ENCODE data around the gene TOX3.

The TOX3 gene

GRCh38 chr16:52424591-52424990, 122.4 kb downstream of the TOX3 start:
- Histone ChIP-seq H2AFZ (ENCODE audit: insufficient read depth, low read length, poor library complexity) (no peak overlapping the region), H3K18ac (ENCODE audit: low read length) (no peak overlapping the region), H2BK5ac (ENCODE audit: low read depth, low read length, poor library complexity) (no peak overlapping the region), H3K9ac (ENCODE audit: low read length) (no peak overlapping the region), H3K79me2 (ENCODE audit: control insufficient read depth, insufficient read depth, low read length, poor library complexity) (no peaks in the 10 kb centered on the region), H3K23ac (ENCODE audit: low read length) (no peak overlapping the region), H3K4me3 (ENCODE audit: low read depth, low read length) (no peak overlapping the region), H4K91ac (ENCODE audit: low read depth, low read length) (no peak overlapping the region), H3K4ac (ENCODE audit: low read depth, low read length) (no peak overlapping the region), H4K8ac (ENCODE audit: low read depth, low read length) (no peak overlapping the region), H3K14ac (ENCODE audit: low read length) (no peak overlapping the region), H3K27ac (ENCODE audit: low read depth, low read length) (no peak overlapping the region), H3K36me3 (ENCODE audit: control insufficient read depth in 1 of 2, insufficient read depth in 2 of 2, low read length in 2 of 2) (no peaks in the 10 kb centered on the region), H2BK12ac (ENCODE audit: low read length) (no peak overlapping the region), H4K12ac (ENCODE audit: low read depth, low read length) (no peak overlapping the region), H2BK120ac (ENCODE audit: insufficient read depth, low read length, poor library complexity) (no peak overlapping the region), H3K79me1 (ENCODE audit: low read length) (no peaks in the 10 kb centered on the region), H3K4me2 (ENCODE audit: low read length) (no peak overlapping the region), H3K9me3 (ENCODE audit: insufficient read depth, low read depth, low read length) (no peaks in the 10 kb centered on the region), H3K27me3 (ENCODE audit: insufficient read depth, low read length) (no peaks in the 10 kb centered on the region), H3K4me1 (ENCODE audit: control insufficient read depth in 1 of 2, insufficient read depth in 2 of 2, low read length in 2 of 2) (no peaks in the 10 kb centered on the region), H2AK5ac (ENCODE audit: low read length) (no peak overlapping the region)
- DNase-seq, result no peak
- no CpG with 5 or more reads among the region's 2 CpGs for WGBS (ENCODE audit: extremely low coverage, insufficient coverage, insufficient read length)

GRCh38 chr16:52422307-52422706, 124.6 kb downstream of the TOX3 start:
- H4K8ac ChIP-seq (ENCODE audit: low read depth, low read length), result no peak overlapping the region
- DNase-seq, result no peak
- no peak overlapping the region for H3K4ac ChIP-seq (ENCODE audit: low read depth, low read length)
- H3K18ac ChIP-seq (ENCODE audit: low read length), result no peak overlapping the region
- H2AK5ac ChIP-seq (ENCODE audit: low read length), result no peak overlapping the region
- no peaks in the 10 kb centered on the region for H3K27me3 ChIP-seq (ENCODE audit: insufficient read depth, low read length)
- no peak overlapping the region for H2AFZ ChIP-seq (ENCODE audit: insufficient read depth, low read length, poor library complexity)
- no peaks in the 10 kb centered on the region for H3K79me2 ChIP-seq (ENCODE audit: control insufficient read depth, insufficient read depth, low read length, poor library complexity)
- H3K23ac ChIP-seq (ENCODE audit: low read length), result no peak overlapping the region
- no peaks in the 10 kb centered on the region for H3K36me3 ChIP-seq (ENCODE audit: control insufficient read depth in 1 of 2, insufficient read depth in 2 of 2, low read length in 2 of 2)
- H2BK12ac ChIP-seq (ENCODE audit: low read length), result no peak overlapping the region
- no peak overlapping the region for H3K14ac ChIP-seq (ENCODE audit: low read length)
- no peak overlapping the region for H3K27ac ChIP-seq (ENCODE audit: low read depth, low read length)
- no peaks in the 10 kb centered on the region for H3K9me3 ChIP-seq (ENCODE audit: insufficient read depth, low read depth, low read length)
- no peaks in the 10 kb centered on the region for H3K79me1 ChIP-seq (ENCODE audit: low read length)
- H3K4me1 ChIP-seq (ENCODE audit: control insufficient read depth in 1 of 2, insufficient read depth in 2 of 2, low read length in 2 of 2), result no peaks in the 10 kb centered on the region
- no peak overlapping the region for H3K4me2 ChIP-seq (ENCODE audit: low read length)
- H2BK120ac ChIP-seq (ENCODE audit: insufficient read depth, low read length, poor library complexity), result no peak overlapping the region
- WGBS (ENCODE audit: extremely low coverage, insufficient coverage, insufficient read length), result no CpG with 5 or more reads among the region's 1 CpG
- H4K12ac ChIP-seq (ENCODE audit: low read depth, low read length), result no peak overlapping the region
- no peak overlapping the region for H3K4me3 ChIP-seq (ENCODE audit: low read depth, low read length)
- H3K9ac ChIP-seq (ENCODE audit: low read length), result no peak overlapping the region
- H4K91ac ChIP-seq (ENCODE audit: low read depth, low read length), result no peak overlapping the region
- no peak overlapping the region for H2BK5ac ChIP-seq (ENCODE audit: low read depth, low read length, poor library complexity)

- no peaks in the 10 kb centered on the region for H3K36me3 ChIP-seq (ENCODE audit: control insufficient read depth in 1 of 2, insufficient read depth in 2 of 2, low read length in 2 of 2)
- no peak overlapping the region for H2BK12ac ChIP-seq (ENCODE audit: low read length)
- WGBS (ENCODE audit: extremely low coverage, insufficient coverage, insufficient read length), result no CpG with 5 or more reads among the region's 3 CpGs
- no peak overlapping the region for H3K9ac ChIP-seq (ENCODE audit: low read length)
- no peaks in the 10 kb centered on the region for H3K27me3 ChIP-seq (ENCODE audit: insufficient read depth, low read length)
- no peak overlapping the region for H4K8ac ChIP-seq (ENCODE audit: low read depth, low read length)
- H3K79me2 ChIP-seq (ENCODE audit: control insufficient read depth, insufficient read depth, low read length, poor library complexity), result no peaks in the 10 kb centered on the region
- H3K18ac ChIP-seq (ENCODE audit: low read length), result no peak overlapping the region
- no peak overlapping the region for H3K4me2 ChIP-seq (ENCODE audit: low read length)
- H3K4me3 ChIP-seq (ENCODE audit: low read depth, low read length), result no peak overlapping the region
- H2AFZ ChIP-seq (ENCODE audit: insufficient read depth, low read length, poor library complexity), result no peak overlapping the region
- no peaks in the 10 kb centered on the region for H3K9me3 ChIP-seq (ENCODE audit: insufficient read depth, low read depth, low read length)
- H3K4me1 ChIP-seq (ENCODE audit: control insufficient read depth in 1 of 2, insufficient read depth in 2 of 2, low read length in 2 of 2), result no peaks in the 10 kb centered on the region
- no peak for DNase-seq
- H2BK120ac ChIP-seq (ENCODE audit: insufficient read depth, low read length, poor library complexity), result no peak overlapping the region
- H3K14ac ChIP-seq (ENCODE audit: low read length), result no peak overlapping the region
- no peak overlapping the region for H4K91ac ChIP-seq (ENCODE audit: low read depth, low read length)
- no peak overlapping the region for H2AK5ac ChIP-seq (ENCODE audit: low read length)
- no peak overlapping the region for H4K12ac ChIP-seq (ENCODE audit: low read depth, low read length)
- H3K79me1 ChIP-seq (ENCODE audit: low read length), result no peaks in the 10 kb centered on the region
- no peak overlapping the region for H3K4ac ChIP-seq (ENCODE audit: low read depth, low read length)
- no peak overlapping the region for H3K23ac ChIP-seq (ENCODE audit: low read length)
- H2BK5ac ChIP-seq (ENCODE audit: low read depth, low read length, poor library complexity), result no peak overlapping the region
- no peak overlapping the region for H3K27ac ChIP-seq (ENCODE audit: low read depth, low read length)
Measured at GRCh38 chr16:52418201-52418600, 128.7 kb downstream of the TOX3 start.

GRCh38 chr16:52416888-52417287, 130.1 kb downstream of the TOX3 start:
- Histone ChIP-seq H3K4me3 (ENCODE audit: low read depth, low read length) (no peak overlapping the region), H3K36me3 (ENCODE audit: control insufficient read depth in 1 of 2, insufficient read depth in 2 of 2, low read length in 2 of 2) (no peaks in the 10 kb centered on the region), H4K12ac (ENCODE audit: low read depth, low read length) (no peak overlapping the region), H2BK120ac (ENCODE audit: insufficient read depth, low read length, poor library complexity) (no peak overlapping the region), H3K23ac (ENCODE audit: low read length) (no peak overlapping the region), H3K18ac (ENCODE audit: low read length) (no peak overlapping the region), H3K4ac (ENCODE audit: low read depth, low read length) (no peak overlapping the region), H3K27ac (ENCODE audit: low read depth, low read length) (no peak overlapping the region), H3K14ac (ENCODE audit: low read length) (no peak overlapping the region), H3K79me2 (ENCODE audit: control insufficient read depth, insufficient read depth, low read length, poor library complexity) (no peaks in the 10 kb centered on the region), H2BK12ac (ENCODE audit: low read length) (no peak overlapping the region), H2AFZ (ENCODE audit: insufficient read depth, low read length, poor library complexity) (no peak overlapping the region), H3K4me2 (ENCODE audit: low read length) (no peak overlapping the region), H4K8ac (ENCODE audit: low read depth, low read length) (no peak overlapping the region), H3K79me1 (ENCODE audit: low read length) (no peaks in the 10 kb centered on the region), H3K9me3 (ENCODE audit: insufficient read depth, low read depth, low read length) (no peaks in the 10 kb centered on the region), H3K4me1 (ENCODE audit: control insufficient read depth in 1 of 2, insufficient read depth in 2 of 2, low read length in 2 of 2) (no peaks in the 10 kb centered on the region), H2BK5ac (ENCODE audit: low read depth, low read length, poor library complexity) (no peak overlapping the region), H3K27me3 (ENCODE audit: insufficient read depth, low read length) (no peaks in the 10 kb centered on the region), H4K91ac (ENCODE audit: low read depth, low read length) (no peak overlapping the region), H2AK5ac (ENCODE audit: low read length) (no peak overlapping the region), H3K9ac (ENCODE audit: low read length) (no peak overlapping the region)
- DNase-seq, result no peak
- no CpG with 5 or more reads among the region's 1 CpG for WGBS (ENCODE audit: extremely low coverage, insufficient coverage, insufficient read length)
